Small intestine (tissue), 7 donors: ENCODE data around the gene CDH9. TPM values are rescaled to one million over a fixed set of nuclear protein-coding genes. Genes with fewer than 3 reads are reported as not detected.

Experiments
- DNase-seq, 2 donors: peaks; one replicate each; pipeline versions ENCODE4 v3.0.0 to v3.0.0-alpha.2; 2013
- FAIRE-seq: peaks from 2 replicates; lab custom pipeline; 2012; peaks lifted over from hg19 to GRCh38; lab: Jason Lieb, UNC
- H3K27ac ChIP-seq, 3 donors: one replicate each; pipeline ENCODE4 v1.5.1; 2013; ENCODE audit warnings: low read length in 2 of 3, mild to moderate bottlenecking in 2 of 3, control low read depth in 1 of 3, inconsistent platforms in 1 of 3, low read depth in 1 of 3, moderate library complexity in 1 of 3
- H3K27me3 ChIP-seq, 3 donors: one replicate each; pipeline ENCODE4 v1.6.1; 2013; ENCODE audit warnings: low read length in 3 of 3, inconsistent platforms in 1 of 3; ENCODE audit not compliant: control insufficient read depth in 3 of 3, insufficient read depth in 3 of 3
- H3K36me3 ChIP-seq, 3 donors: one replicate each; pipeline ENCODE4 v1.6.1; 2013; ENCODE audit warnings: low read length in 3 of 3, inconsistent platforms in 1 of 3, low read depth in 1 of 3, mild to moderate bottlenecking in 1 of 3, moderate library complexity in 1 of 3; ENCODE audit not compliant: control insufficient read depth in 3 of 3, insufficient read depth in 2 of 3
- H3K4me1 ChIP-seq, 3 donors: one replicate each; pipeline ENCODE4 v1.6.1; 2013; ENCODE audit warnings: low read length in 2 of 3, inconsistent platforms in 1 of 3, low read depth in 1 of 3, mild to moderate bottlenecking in 1 of 3, moderate library complexity in 1 of 3; ENCODE audit not compliant: control insufficient read depth in 3 of 3, insufficient read depth in 2 of 3
- H3K4me3 ChIP-seq, 3 donors: one replicate each; pipeline ENCODE4 v1.5.1; 2013; ENCODE audit warnings: low read length in 3 of 3, control low read depth in 1 of 3, inconsistent platforms in 1 of 3, low read depth in 1 of 3, mild to moderate bottlenecking in 1 of 3, moderate library complexity in 1 of 3
- H3K9me3 ChIP-seq, 2 donors: one replicate each; pipeline ENCODE4 v1.6.1; 2013; ENCODE audit warnings: low read depth in 1 of 2, low read length in 1 of 2; ENCODE audit not compliant: control insufficient read depth in 2 of 2, insufficient read depth in 1 of 2
- WGBS, 3 donors: extraction: QIAGEN DNeasy Blood & Tissue Kit; methylation state at CpG; one replicate each; pipeline ENCODE4 v1.1.7; 2013; 5-methylcytosine and 5-hydroxymethylcytosine counted together
- polyA plus RNA-seq, 4 donors: library from polyadenylated mRNA; stranded (reverse) in 3 of 4; unstranded in 1 of 4; fragments of 200-250 nt in 3 of 4; fragments of 120-200 nt in 1 of 4; gene quantifications; one replicate each; pipeline versions ENCODE4 v1.2.1 to v1.2.3, GENCODE V29; 2013
- donor health status: healthy with polysubstance abuse.
- donor health status: control.
- donor health status: control.
- donor health status: Bipolar disorder and iron deficiency.
- donor health status: healthy.

The CDH9 gene
- polyA plus RNA-seq, 4 donors: 0.39 to 3.5 TPM; not detected in 2

- Histone ChIP-seq H3K36me3 (no peaks in the 10 kb centered on the region), H3K4me3 (no peak overlapping the region), H3K9me3 (no peaks in the 10 kb centered on the region), H3K27ac (no peak overlapping the region), H3K27me3 (no peaks in the 10 kb centered on the region), H3K4me1 (no peaks in the 10 kb centered on the region)
- DNase-seq: no peak
- 72 to 82% (median 78%) methylated on average over 3 of the region's 3 CpGs for WGBS, 3 donors
- FAIRE-seq: no peak
Measured at GRCh38 chr5:27008604-27009539, 29.5 kb downstream of the CDH9 start.

- H3K4me1 ChIP-seq: no peaks in the 10 kb centered on the region
- H3K36me3 ChIP-seq: no peaks in the 10 kb centered on the region
- no peaks in the 10 kb centered on the region for H3K27me3 ChIP-seq
- H3K9me3 ChIP-seq: no peaks in the 10 kb centered on the region
- DNase-seq: no peak
- H3K27ac ChIP-seq: no peak overlapping the region
- no peak overlapping the region for H3K4me3 ChIP-seq
- no peak for FAIRE-seq
Measured at GRCh38 chr5:27007121-27007520, 31.3 kb downstream of the CDH9 start.

GRCh38 chr5:26986985-26987384 is 51.4 kb downstream of the CDH9 start:
- Histone ChIP-seq H3K9me3 (peaks cover 0 to under 1% of the 10 kb centered on the region in 2 donors), H3K27ac (no peak overlapping the region), H3K27me3 (no peaks in the 10 kb centered on the region), H3K36me3 (no peaks in the 10 kb centered on the region), H3K4me3 (no peak overlapping the region), H3K4me1 (no peaks in the 10 kb centered on the region)
- DNase-seq (no peak), FAIRE-seq (no peak)
- 19 to 52% (median 48%) methylated on average over 1 of the region's 1 CpG for WGBS, 3 donors

GRCh38 chr5:26981750-26982149 is 56.6 kb downstream of the CDH9 start:
- no peaks in the 10 kb centered on the region for H3K9me3 ChIP-seq

GRCh38 chr5:26959290-26959689 is 79.1 kb downstream of the CDH9 start:
- FAIRE-seq (no peak), DNase-seq (no peak)
- WGBS, 3 donors: 53 to 60% (median 59%) methylated on average over 1 of the region's 1 CpG
- Histone ChIP-seq H3K4me3 (no peak overlapping the region), H3K27ac (no peak overlapping the region), H3K27me3 (no peaks in the 10 kb centered on the region), H3K36me3 (no peaks in the 10 kb centered on the region), H3K9me3 (no peaks in the 10 kb centered on the region), H3K4me1 (no peaks in the 10 kb centered on the region)

More at GRCh38 chr5:26981750-26982149, 56.6 kb downstream of the CDH9 start:
- no peak overlapping the region for H3K4me3 ChIP-seq
- no peaks in the 10 kb centered on the region for H3K36me3 ChIP-seq
- no peak for FAIRE-seq
- DNase-seq: no peak
- 61 to 73% (median 66%) methylated on average over 3 of the region's 3 CpGs for WGBS, 3 donors
- H3K4me1 ChIP-seq: no peaks in the 10 kb centered on the region
- no peak overlapping the region for H3K27ac ChIP-seq
- H3K27me3 ChIP-seq: no peaks in the 10 kb centered on the region

GRCh38 chr5:26955161-26955560 is 83.2 kb downstream of the CDH9 start:
- Histone ChIP-seq H3K27ac (no peak overlapping the region), H3K27me3 (no peaks in the 10 kb centered on the region), H3K36me3 (no peaks in the 10 kb centered on the region), H3K4me3 (no peak overlapping the region), H3K9me3 (no peaks in the 10 kb centered on the region), H3K4me1 (no peaks in the 10 kb centered on the region)
- FAIRE-seq (no peak), DNase-seq (no peak)
- 70 to 79% (median 70%) methylated on average over 2 of the region's 2 CpGs for WGBS, 3 donors

DNA sequence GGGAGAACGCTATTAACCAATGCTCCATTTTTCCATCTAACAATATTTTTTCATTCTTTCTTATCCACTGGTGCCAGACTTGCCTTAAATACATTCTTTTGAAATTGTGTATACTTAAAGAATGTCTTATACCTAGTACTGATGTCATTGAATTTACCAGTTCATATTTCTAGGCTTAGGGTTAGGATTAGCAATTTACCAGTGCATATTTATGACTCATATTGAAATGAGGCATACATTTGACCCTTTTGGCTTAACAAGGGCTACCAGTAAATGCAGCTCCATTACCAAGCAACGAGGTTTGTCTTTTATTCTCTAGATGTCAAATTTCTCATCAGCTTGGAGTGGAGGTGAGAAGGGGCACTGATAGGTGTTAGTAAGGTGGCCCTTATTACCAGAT is 89.5 kb downstream of the CDH9 start:
- H3K27me3 ChIP-seq: no peaks in the 10 kb centered on the region
- WGBS, 3 donors: 54 to 74% (median 69%) methylated on average over 2 of the region's 2 CpGs
- H3K36me3 ChIP-seq: no peaks in the 10 kb centered on the region
- H3K4me3 ChIP-seq: no peak overlapping the region
- no peaks in the 10 kb centered on the region for H3K4me1 ChIP-seq
- FAIRE-seq: no peak
- no peak overlapping the region for H3K27ac ChIP-seq
- DNase-seq: no peak
- H3K9me3 ChIP-seq: no peaks in the 10 kb centered on the region

- Histone ChIP-seq H3K27me3 (no peaks in the 10 kb centered on the region), H3K9me3 (no peaks in the 10 kb centered on the region), H3K36me3 (no peaks in the 10 kb centered on the region), H3K4me1 (no peaks in the 10 kb centered on the region), H3K27ac (no peak overlapping the region), H3K4me3 (no peak overlapping the region)
- FAIRE-seq (no peak), DNase-seq (no peak)
Measured at GRCh38 chr5:26945901-26946300, 92.5 kb downstream of the CDH9 start.
